Fibroblast of lung (primary cell): ENCODE data around the gene KLHL26.

Experiments
- EZH2 ChIP-seq: IDR thresholded peaks from 2 replicates; pipeline ENCODE4 v1.5.1; 2012; ENCODE audit warnings: low read length, control low read depth, mild to moderate bottlenecking; ENCODE audit errors: missing control alignments
- TF ChIP-seq, protein P1 (sequence below), 2 donors: IDR thresholded peaks in 1 of 2; conservative IDR thresholded peaks in 1 of 2; 1 replicate in 1 of 2; 2 replicates in 1 of 2; pipeline ENCODE4 v1.5.1; 2011 to 2012; ENCODE audit warnings: low read length in 2 of 2, control low read depth in 1 of 2, inconsistent platforms in 1 of 2, low read depth in 1 of 2, mild to moderate bottlenecking in 1 of 2

DNA sequence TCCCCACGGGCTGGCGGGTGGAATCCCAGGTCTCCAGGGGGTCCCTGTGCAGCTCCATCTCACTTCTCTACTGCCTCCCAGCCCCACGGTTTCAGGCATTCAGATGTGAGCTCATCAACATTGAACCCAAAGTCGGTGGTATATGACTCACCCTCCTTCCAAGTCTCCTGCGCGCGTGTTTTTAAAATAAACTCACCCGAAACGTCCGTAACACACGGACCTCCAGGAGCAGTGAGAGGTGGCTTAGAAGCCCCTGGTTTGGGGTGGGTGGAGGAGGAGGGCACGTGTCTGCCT lies 32.6 kb downstream of the KLHL26 start:
- TF ChIP-seq, protein P1, sequence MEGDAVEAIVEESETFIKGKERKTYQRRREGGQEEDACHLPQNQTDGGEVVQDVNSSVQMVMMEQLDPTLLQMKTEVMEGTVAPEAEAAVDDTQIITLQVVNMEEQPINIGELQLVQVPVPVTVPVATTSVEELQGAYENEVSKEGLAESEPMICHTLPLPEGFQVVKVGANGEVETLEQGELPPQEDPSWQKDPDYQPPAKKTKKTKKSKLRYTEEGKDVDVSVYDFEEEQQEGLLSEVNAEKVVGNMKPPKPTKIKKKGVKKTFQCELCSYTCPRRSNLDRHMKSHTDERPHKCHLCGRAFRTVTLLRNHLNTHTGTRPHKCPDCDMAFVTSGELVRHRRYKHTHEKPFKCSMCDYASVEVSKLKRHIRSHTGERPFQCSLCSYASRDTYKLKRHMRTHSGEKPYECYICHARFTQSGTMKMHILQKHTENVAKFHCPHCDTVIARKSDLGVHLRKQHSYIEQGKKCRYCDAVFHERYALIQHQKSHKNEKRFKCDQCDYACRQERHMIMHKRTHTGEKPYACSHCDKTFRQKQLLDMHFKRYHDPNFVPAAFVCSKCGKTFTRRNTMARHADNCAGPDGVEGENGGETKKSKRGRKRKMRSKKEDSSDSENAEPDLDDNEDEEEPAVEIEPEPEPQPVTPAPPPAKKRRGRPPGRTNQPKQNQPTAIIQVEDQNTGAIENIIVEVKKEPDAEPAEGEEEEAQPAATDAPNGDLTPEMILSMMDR (conservative IDR thresholded peaks at IDR 0.05 in 1 of 2, IDR thresholded peaks at IDR 0.05 in 1 of 2; ENCODE audit: low read depth in 1 of 2, low read length in 2 of 2), result no peak
- TF ChIP-seq EZH2, result no peak
